NCI-H510A treated with DMSO at 0.1 percent for 48 hours (cell line): ENCODE results near the gene JOSD2.

ENCODE experiments used
- DNase-seq: peaks from one replicate; lab custom pipeline; 2025; lab: John Stamatoyannopoulos, UW

The JOSD2 gene

DNA sequence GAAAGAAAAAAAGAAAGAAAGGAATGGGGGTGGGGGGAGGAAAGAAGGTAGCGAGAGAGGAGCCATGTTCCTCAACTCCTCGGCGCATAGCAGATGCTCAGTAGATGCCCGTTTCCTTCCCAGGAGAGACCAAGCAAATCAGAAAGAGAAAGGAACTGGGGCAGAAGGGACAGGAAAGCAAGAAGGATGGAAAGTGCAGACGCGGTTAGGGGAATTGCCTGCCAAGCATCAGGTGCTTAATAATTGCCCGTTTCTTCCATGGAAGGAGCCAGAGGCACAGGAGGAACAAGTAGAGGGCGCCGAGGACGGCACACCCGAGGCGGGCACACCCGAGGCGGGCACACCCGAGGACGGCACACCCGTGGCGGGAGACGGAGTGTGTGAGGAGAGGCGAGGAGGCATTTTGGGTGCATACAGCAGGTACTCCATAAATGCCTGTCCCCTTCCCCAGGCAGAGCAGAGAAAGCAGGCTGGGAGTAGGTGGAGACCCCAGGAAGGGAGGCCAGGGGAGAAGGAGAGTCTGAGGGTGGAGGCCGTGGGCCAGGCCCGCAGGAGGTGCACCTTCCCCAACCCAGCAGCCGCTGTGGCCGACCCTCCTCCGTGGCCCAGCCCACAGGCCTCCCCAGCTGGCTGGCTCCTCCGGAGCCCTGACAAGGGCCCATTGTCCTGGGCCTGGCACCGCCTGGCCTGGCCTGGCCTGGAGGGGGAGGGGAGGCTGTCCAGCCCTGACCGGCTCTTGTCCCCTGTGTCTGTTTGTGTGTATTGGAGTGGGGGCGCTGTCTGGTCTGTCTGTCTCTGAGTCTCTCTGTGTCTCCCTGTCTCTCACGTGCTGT, 14.6 kb downstream of the JOSD2 start:
- DNase-seq = no peak

DNA sequence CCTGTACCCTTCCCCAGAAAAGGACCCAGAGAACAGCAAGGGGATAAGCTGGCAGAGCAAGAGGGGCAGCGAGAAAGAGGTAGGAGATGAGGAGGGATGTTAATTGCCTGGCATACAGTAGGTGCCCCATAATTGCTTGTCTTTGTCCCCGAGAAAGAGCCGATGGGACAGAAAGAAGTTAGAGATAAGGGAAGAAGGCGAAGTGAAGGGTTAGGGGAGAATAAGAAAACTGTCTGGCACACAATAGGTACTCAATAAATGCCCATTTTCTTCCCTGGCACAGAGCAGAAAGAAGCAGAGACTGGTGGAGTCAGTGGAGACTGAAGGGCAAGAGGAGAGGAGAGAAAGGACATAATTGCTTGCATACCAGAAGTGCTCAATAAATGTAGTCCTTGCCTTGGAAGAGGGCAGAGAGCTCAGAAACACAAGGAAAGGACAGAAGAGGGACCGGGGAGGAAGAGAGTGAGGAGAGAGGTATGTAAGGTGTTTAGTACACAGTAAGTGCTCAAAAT, 15.9 kb downstream of the JOSD2 start:
- DNase-seq = no peak

DNA sequence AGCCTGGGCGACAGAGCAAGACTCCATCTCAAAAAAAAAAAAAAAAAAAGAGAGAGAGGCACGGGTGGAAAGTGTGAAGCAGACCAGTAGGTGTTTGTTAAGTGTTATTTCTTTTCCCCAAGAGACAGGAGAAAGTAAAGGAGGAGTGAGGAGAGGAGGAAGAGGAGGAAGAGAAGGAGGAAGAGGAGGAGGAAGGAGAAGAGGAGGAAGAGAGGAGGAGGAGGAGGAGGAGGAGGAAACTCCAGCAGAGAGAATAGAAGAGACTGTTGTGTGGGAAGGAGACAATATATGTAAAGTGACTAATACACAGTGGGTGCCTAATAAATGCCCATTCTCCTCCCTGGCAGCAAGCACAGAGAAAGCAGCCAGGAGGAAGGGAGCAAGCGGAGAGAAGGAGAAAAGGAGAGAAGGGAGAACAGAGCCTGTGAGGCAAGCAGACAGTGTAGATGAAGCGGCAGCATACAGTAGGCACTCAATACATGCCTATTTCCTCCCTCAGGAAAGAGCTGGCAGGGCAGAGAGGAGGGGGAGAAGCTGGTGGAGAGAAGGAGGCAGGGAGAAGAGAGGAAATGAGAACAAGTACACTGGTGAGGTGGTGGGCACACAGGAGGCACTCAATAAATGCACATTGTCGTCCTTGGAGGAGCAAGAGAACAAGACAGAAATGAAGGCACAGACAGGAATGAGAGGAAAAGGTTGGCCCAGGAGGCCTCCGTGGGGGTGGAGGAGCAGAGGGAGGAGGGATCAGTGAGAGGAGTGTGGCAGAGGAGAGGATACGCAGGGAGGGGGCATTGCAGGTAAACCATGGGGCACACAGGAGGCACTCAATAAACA, 16.6 kb downstream of the JOSD2 start:
- no peak for DNase-seq

DNA sequence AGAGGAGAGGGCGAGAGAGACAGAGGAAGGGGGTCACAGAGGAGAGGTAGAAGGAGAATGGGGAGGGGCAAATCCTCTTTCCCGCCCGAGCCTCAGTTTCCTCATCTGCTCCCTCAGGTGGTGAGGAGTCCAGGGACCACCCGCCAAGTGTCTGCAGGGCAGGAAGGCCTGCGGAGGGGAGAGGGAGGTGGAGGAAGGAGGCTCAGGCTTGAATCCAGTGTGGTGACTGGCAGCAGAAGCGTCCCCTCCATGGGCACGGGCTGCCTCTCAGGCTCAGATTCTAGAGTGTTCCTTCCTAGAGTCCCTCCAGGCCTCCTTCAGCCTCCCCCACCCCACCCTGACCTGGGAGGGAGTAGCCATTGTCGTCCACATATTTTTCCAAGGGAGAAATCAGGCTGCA, 17.8 kb downstream of the JOSD2 start:
- DNase-seq = no peak

DNA sequence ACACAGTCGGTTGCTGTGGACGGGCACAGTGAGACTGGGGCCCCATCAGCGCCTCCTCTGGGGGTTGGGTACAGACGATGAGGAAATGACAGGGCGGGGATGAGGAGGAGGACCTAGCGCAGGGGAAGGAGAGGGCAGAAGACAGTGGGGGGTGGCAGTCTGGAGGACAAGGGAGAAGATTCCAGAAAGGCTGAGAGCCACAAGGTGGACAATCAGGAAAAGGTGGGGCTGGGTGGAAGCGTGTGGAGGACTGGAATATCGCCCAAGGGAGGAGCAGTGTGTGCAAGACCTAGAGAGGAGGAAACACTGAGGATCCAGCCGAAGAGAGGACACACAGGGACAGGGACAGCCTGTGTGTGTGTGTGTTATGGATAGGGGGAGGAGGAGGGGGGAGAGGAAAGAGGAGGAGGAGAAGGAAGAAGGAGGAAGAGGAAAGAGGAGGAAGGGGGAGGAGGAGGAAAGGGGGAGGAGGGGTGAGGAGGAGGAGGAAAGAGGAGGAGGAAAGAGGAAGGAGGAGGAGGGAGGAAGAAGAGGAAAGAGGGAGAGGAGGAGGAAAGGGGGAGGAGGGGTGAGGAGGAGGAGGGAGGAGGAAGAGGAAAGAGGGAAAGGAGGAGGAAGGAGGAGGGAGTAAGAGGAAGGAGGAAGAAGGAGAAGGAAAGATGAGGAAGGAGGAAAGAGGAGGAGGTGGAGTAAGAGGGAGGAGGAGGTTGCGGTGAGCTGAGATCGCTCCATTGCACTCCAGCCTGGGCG, 18.5 kb downstream of the JOSD2 start:
- DNase-seq = no peak

DNA sequence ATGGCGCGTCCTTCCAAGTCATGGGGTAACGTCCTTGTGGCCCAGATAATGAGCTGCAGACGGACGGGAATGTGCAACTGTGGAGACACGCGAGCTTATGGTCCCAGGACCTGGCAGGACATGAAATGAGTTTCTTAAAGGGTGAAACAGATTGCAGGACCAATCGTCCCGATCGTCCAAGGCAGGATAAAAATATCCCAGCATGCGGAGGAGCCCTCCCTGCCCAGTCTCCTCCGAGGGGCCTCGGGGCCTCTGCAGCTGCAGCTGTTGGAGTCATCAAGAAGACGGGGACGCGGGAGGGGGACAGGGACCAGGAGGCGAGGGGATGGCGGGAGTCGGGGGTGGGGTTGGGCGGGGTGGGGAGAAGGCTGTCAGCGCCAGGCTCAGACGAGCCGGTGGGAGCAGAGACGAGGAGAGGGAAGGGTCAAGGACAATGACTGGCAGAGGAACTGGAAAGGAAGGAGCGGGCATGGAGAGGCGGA, 20.0 kb downstream of the JOSD2 start:
- DNase-seq = no peak

DNA sequence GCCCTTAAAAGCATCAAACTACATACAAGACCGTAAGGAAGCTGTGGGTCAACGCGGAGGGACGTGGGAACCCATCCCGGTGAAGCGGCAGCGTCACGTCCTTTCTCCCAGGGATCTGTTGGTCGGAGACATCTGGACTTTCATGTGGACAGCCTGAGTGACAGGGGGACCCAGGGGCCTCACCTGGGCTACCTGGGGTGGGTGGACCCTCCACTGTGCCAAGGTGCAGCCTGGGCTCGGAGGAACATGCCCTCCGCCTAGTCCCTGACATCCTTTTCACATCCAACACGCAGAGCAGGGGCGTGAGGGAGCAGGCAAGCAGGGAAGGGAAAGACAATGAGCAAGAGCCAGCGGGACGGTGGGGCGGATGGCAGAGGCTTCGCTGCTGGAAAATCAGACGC, 20.6 kb downstream of the JOSD2 start:
- no peak for DNase-seq

DNA sequence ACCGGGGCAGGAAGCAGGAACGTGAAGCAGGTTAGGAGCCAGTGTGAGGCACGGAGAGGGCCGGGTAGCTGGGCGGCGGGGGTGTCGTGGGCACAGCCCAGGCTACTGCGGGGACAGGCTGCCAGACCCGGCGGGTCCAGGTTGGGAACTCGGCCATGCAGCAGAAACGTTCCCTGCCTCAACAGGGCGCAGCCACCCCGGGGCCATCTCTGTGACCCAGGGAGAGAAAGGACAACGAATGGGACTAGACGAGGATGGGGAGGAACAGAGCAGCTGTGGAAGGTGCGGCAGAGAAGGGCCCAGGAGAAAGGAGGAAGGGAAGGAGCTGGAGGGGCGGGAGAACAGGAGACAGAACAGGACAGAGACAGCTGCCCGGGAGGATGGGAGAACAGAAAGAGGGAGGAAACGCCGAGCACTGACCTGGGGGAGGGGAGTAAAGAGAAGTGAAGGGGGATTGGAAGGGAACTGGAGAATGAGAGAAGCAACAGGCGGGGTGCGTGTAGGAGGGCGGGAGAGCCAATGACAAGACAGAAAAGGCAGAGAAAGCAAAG, 21.5 kb downstream of the JOSD2 start:
- DNase-seq = no peak

DNA sequence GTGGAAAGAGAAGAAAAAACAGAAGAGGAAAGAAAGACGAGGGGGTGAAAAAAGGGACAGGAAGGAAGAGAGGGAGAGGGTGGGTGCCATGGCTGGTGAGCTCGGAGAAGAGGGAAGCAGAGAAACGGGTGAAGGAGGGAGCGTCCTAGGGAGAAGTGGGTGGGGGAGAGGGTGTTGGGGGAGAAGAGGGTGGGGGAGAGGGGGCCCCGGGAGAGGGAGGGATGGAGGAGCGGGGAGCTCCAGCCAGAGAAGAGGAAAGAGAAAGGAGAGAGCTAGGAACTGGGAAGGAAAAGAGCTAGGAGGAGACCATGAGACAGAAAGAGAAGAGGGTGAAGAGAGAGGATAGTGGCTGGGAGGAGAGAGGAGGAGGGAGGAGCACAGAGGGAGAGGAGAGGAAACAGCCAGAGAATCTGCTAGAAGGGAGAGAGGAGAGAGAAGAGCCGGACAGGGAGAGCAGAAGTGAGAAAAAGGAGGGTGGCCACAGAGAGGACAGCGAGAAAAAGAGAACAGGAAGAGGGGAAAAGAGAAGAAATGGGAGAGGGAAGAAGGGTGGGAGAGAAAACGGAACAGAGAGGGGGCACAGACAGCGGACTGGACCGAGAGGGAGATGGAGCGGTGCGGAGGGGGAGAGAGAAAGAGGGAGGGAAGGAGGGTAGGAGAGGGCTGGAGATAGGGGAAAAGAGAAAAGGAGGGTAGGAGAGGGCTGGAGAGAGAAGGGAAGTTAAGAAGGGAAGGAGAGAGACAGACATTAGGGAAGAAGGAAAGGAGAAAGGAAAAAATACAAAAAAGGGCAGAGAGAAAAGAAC, 22.4 kb downstream of the JOSD2 start:
- no peak for DNase-seq

DNA sequence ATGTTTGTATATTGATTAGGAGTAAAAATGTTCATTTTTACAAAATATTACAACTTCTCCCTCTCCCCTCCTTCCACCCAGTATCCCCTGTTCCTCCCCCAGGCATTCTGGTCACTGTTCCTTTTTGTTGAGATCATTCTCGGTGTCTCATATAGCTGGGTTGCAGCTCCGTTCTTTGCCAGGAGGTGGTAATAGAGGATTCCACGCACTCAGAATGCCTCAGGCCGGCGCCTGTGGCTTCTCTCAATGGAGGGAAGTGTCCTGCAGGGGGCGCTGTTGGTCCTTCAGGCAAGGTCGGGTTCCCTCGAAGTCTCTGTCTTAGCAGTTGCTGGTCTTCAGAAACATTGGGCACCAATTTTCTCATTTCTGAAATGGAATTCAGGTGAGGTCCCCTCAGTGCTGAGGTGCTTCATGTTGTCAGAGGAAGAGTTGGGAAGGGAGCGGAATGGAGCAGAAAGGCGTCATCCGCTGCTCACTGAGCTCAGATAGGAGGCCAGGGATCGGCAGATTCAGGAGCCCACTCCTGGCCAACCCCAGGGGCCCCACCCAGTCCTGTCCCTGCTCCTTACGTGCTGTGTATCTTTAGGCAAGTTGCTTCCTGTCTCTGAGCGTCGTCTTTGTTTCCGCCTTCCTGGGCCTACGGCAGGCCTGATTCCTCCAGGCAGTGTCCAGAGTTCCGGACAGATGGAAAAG, 24.0 kb downstream of the JOSD2 start:
- DNase-seq = no peak

DNA sequence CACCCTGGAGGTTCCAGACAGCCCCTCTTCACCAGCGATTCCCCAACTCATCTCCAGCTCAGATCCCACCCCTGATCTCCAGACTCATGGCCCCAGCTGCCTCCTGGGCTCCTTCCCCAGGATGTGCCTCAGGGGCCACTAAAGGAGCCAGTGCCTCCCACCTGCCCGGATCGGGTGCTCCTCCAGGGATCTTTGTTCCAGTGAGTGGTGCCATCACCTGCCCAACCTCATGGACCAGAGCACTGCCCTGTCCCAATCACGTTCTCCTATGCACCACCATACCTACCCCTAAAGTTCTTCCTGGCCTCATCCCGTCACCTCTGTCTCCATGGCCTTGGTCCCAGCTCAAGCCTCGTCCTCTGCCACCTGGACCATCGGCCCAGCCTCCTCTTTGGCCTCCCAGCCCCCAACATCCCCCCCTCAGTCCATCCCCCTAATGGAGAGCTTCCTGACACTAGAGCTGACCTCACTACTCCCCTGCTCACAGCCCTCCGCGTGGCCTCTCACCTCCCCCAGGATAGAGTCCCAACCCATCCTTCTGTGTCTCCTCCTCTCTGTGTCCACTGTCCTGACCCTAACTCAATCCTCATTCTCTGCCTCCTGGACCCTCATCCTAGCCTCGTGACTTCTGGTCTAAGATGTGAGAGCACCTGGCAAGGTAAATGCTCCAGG, 25.6 kb downstream of the JOSD2 start:
- DNase-seq = no peak

DNA sequence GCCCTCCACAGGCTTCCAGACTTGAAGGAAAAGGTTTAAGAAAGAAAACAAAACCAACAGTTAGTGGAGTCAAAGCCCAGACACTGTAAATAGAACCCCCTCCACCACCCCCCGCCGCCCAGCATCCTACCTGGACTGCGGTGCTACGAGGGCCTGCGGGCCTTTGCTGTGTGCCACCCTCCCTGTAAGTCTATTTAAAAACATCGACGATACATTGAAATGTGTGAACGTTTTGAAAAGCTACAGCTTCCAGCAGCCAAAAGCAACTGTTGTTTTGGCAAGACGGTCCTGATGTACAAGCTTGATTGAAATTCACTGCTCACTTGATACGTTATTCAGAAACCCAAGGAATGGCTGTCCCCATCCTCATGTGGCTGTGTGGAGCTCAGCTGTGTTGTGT, 28.1 kb downstream of the JOSD2 start:
- no peak for DNase-seq

DNA sequence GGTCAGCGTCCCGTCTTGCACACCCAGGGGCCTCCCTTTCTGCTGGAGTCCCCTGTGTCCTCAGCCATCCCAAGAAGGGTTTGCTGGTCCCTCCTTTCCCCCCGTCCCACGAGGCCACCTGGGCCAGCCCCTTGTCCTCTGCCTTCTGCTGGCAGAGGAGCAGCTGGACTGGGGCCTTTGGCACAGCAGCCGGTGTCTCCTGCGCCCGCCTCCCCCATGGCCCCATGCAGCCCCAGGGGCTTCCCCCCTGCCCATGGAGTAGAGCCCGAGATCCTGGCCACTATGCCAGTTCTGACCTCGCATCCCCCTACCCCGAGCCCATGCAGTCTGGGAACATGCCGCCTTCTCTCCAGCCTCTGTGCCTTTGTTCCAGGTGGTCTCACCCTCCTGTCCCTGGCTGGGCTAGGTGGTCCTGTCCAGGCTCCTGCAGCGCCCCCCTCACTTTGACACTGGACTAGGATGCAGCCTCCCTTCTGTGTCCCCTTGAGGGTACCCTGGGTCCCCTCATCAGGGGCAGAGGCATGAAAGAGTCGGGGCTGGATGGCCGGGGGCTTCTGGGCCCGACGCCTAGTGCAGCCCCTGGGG, 28.6 kb downstream of the JOSD2 start:
- DNase-seq = no peak

DNA sequence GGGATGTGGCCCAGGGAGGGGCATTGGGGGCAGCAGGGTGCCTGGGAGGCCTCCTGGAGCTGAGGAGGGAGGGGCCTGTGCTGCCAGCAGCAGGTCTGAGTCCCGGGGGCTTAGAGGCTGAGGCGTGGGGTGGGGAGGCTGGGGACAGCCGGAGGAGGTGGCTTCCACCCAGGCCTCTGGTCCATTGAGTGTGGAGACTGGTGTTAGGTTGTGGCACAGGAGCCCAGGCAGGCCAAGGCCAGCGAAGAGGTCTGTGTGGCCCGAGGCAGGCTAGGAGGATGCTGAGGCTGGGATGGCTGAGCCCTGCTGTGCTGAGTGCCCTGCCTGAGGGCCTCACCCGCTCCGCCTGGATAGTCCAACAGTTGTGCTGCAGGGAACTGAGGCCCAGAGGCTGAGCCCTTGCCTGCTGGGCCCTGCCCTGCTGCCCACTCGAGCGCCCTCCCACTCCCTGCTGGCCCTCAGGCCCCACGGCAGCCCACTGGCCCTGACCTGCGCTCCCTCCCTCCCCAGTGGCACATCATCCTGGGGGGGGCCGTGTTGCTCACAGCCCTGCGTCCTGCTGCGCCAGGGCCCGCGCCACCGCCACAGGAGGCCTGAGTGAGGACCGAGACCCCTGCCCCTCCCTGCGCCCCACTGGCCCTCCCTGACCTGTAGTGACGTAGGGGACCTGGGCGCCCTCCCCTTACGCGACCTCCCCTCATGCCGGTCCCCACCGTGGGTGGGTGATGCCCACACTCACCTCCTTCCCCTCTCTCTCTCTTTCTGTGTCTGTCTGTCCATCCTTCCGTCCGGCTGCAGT, 29.4 kb downstream of the JOSD2 start:
- DNase-seq = no peak

DNA sequence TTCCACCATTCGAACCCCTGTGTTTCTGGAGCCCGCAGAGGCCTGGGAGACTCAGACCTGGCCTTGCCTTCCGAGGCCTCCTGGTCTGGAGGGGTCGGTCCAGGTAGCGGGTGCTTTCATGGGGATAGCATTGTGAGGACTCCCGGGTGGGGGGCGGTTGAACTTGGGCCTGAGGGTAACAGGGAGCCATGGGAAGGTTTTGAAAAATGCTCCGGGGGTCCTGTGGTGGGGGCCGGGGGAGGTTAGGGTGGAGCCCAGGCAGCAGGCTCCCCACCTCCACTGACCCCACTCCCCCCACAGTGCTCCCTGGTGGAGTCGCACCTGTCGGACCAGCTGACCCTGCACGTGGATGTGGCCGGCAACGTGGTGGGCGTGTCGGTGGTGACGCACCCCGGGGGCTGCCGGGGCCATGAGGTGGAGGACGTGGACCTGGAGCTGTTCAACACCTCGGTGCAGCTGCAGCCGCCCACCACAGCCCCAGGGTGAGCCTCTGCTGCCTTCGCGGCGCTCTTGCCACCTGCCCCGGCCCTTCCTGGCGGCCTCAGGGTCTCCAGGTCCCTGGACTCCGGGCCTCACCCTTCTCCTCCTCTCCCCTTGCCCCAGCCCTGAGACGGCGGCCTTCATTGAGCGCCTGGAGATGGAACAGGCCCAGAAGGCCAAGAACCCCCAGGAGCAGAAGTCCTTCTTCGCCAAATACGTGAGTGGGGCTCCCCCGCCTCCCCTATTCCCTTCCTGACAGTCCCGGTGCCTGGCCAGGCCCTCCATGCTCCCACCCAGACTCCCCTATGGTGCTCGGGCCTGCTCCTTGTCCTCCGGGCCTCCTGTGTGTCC, 30.5 kb downstream of the JOSD2 start:
- DNase-seq = no peak

DNA sequence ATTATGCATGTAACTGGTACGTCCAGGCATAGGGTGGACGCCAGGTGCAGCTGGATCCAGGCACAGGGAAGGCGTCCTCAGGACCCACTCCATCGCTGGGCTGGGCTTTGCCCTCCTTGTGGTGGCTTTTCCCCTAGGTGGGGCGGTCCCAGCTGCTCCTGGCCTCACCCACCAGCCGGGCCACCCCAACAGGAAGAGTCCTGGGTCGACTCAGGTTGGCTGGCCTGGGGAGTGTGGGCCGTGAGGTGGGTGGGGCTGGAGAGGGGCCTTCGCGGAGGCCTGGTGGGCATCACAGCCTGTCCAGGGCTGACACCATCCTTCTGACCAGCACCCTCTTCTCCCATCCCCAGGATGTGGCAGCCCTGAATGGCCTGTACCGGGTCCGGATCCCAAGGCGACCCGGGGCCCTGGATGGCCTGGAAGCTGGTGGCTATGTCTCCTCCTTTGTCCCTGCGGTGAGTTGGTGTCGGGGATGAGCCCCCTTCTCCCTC, 31.2 kb downstream of the JOSD2 start:
- no peak for DNase-seq

DNA sequence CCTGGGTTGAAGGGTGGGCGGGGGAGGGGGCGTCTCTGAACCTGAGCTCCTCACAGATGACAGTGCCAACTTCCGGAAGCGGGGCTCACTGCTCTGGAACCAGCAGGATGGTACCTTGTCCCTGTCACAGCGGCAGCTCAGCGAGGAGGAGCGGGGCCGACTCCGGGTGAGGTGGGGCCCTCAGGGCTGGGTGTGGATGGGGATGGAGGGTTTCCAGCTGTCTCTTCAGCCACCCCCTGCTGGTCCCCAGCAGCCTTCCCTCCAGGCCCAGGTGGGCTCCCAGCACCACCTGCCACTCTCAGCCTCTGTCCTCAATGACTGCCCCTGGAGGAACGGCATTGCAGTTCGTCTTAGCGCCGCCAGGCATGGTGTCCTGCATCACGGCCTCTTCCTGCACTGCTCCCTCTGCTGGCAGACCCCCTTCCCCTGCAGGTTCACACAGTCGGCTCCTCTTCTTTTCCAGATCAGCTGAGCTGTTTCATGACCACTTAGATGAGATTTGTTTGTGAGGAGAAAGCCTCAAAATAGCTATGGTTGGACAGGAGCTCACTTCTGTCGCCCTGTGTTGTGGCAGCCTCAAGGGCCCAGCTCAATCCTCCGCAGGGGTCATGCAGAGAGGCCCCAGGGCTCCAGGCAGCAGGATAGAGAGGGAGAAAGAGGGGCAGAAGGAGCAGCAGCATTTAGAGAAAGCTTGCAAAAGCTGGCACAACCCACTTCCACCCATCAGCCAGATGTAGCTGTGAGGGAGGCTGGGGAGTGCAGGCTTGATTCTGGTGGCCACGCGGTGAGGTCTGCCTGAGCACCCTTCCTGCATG, 31.9 kb downstream of the JOSD2 start:
- no peak for DNase-seq
